SK-N-SH (cell line): ENCODE results near the gene CORO6. TPM values are rescaled to one million over a fixed set of nuclear protein-coding genes. Genes with fewer than 3 reads are reported as not detected.

Experiments
- CTCF ChIA-PET: fragments of 300-600, 350-600 bp; formaldehyde crosslinking; extraction: SDS; loops from one replicate; lab custom pipeline; 2021; lab: Yijun Ruan, JAX
- POLR2A ChIA-PET: fragments of 350-600 bp; sonication (Branson Sonifier 250); formaldehyde crosslinking; extraction: SDS; loops from one replicate; lab custom pipeline; 2020; ENCODE audit warnings: antibody characterized with exemption, inconsistent platforms; lab: Yijun Ruan, JAX
- DNase-seq: peaks from one replicate; pipeline ENCODE4 v3.0.0; 2012
- H2AFZ ChIP-seq: fragments of 200-600 bp; sonication (generic); 2 replicates; pipeline ENCODE4 v1.8.1; 2016; ENCODE audit warnings: antibody characterized with exemption, mild to moderate bottlenecking, low read depth
- H3F3A ChIP-seq: fragments of 200-600 bp; sonication (generic); replicated peaks from 2 replicates; pipeline ENCODE3; 2016; ENCODE audit warnings: antibody characterized with exemption, mild to moderate bottlenecking; ENCODE audit not compliant: insufficient read depth
- H3K27ac ChIP-seq, 2 experiments: fragments of 200-500 bp in 1 of 2; fragments of 200-600 bp in 1 of 2; sonication (Bioruptor generic) in 1 of 2; sonication (generic), shearing (Covaris generic) in 1 of 2; 2 replicates each; pipeline versions ENCODE4 v1.5.1 to v1.6.1; 2014 to 2016; ENCODE audit warnings: low read depth in 2 of 2, inconsistent platforms in 1 of 2, low read length in 1 of 2, mild to moderate bottlenecking in 1 of 2, mixed read lengths in 1 of 2
- H3K27me3 ChIP-seq: fragments of 200-600 bp; sonication (generic), shearing (Covaris generic); 2 replicates; pipeline ENCODE4 v1.6.1; 2016; ENCODE audit warnings: mixed run types; ENCODE audit not compliant: insufficient read depth
- H3K36me3 ChIP-seq, 2 experiments: fragments of 200-500 bp in 1 of 2; fragments of 200-600 bp in 1 of 2; sonication (Bioruptor generic) in 1 of 2; sonication (generic) in 1 of 2; replicated peaks in 1 of 2; 2 replicates each; pipeline versions ENCODE3 to v1.5.1; 2014 to 2016; ENCODE audit warnings: low read length in 1 of 2, mild to moderate bottlenecking in 1 of 2; ENCODE audit not compliant: insufficient read depth in 2 of 2, control insufficient read depth in 1 of 2
- H3K4me1 ChIP-seq, 2 experiments: fragments of 200-500 bp in 1 of 2; fragments of 200-600 bp in 1 of 2; sonication (Bioruptor generic) in 1 of 2; sonication (generic), shearing (Covaris generic) in 1 of 2; 2 replicates each; pipeline versions ENCODE4 v1.5.1 to v1.6.1; 2014 to 2016; ENCODE audit warnings: low read depth in 1 of 2, low read length in 1 of 2, mixed run types in 1 of 2; ENCODE audit not compliant: insufficient read depth in 2 of 2, control insufficient read depth in 1 of 2
- H3K4me2 ChIP-seq: fragments of 200-600 bp; sonication (generic), shearing (Covaris generic); 2 replicates; pipeline ENCODE4 v1.6.1; 2017; ENCODE audit warnings: mixed run types
- H3K4me3 ChIP-seq, 2 experiments: fragments of 200-500 bp in 1 of 2; fragments of 200-600 bp in 1 of 2; sonication (Bioruptor generic) in 1 of 2; sonication (generic), shearing (Covaris generic) in 1 of 2; 2 replicates each; pipeline versions ENCODE4 v1.5.1 to v1.8.1; 2014 to 2016; ENCODE audit warnings: low read depth in 2 of 2, inconsistent platforms in 1 of 2, low read length in 1 of 2, mild to moderate bottlenecking in 1 of 2, mixed read lengths in 1 of 2, moderate library complexity in 1 of 2
- H3K79me2 ChIP-seq: fragments of 200-600 bp; sonication (generic); 2 replicates; pipeline ENCODE4 v1.8.1; 2017; ENCODE audit warnings: mild to moderate bottlenecking; ENCODE audit not compliant: insufficient read depth
- H3K9ac ChIP-seq: fragments of 200-600 bp; sonication (generic); 2 replicates; pipeline ENCODE4 v1.6.1; 2017; ENCODE audit warnings: mixed run types
- H3K9me2 ChIP-seq: fragments of 200-600 bp; sonication (generic); 2 replicates; pipeline ENCODE4 v1.6.1; 2017; ENCODE audit warnings: mixed run types
- H3K9me3 ChIP-seq: fragments of 200-600 bp; sonication (generic); 2 replicates; pipeline ENCODE4 v1.6.1; 2017; ENCODE audit warnings: mixed run types, mild to moderate bottlenecking, moderate library complexity
- H4K20me1 ChIP-seq: fragments of 200-600 bp; sonication (generic); 2 replicates; pipeline ENCODE4 v1.6.1; 2017; ENCODE audit warnings: mild to moderate bottlenecking, mixed run types; ENCODE audit not compliant: insufficient read depth
- ELF1 ChIP-seq: IDR thresholded peaks from 2 replicates; pipeline ENCODE4 v1.4.0; 2012
- EP300 ChIP-seq, 2 experiments: IDR thresholded peaks; 2 replicates each; pipeline versions ENCODE4 v1.4.0 to v1.6.1; 2012; ENCODE audit warnings: borderline replicate concordance in 1 of 2, low read depth in 1 of 2, low read length in 1 of 2
- FOXJ3 ChIP-seq: sonication (generic); formaldehyde crosslinking; IDR thresholded peaks from 2 replicates; pipeline ENCODE4 v1.5.1; 2020; ENCODE audit warnings: mild to moderate bottlenecking, missing genetic modification reagents
- GATA2 ChIP-seq: sonication (generic); formaldehyde crosslinking; IDR thresholded peaks from 2 replicates; pipeline ENCODE4 v1.5.0; 2020; ENCODE audit warnings: mild to moderate bottlenecking, missing genetic modification reagents
- IRF3 ChIP-seq: fragments of 150-350 bp; IDR thresholded peaks from 2 replicates; pipeline ENCODE4 v1.6.1; 2016; ENCODE audit warnings: mild to moderate bottlenecking, low read depth, low read length
- NFIC ChIP-seq: IDR thresholded peaks from 2 replicates; pipeline ENCODE4 v1.4.0; 2012; ENCODE audit warnings: borderline replicate concordance
- NRF1 ChIP-seq: IDR thresholded peaks from 2 replicates; pipeline ENCODE4 v1.6.1; 2012; ENCODE audit warnings: low read depth, mild to moderate bottlenecking, low read length
- REST ChIP-seq: IDR thresholded peaks from 2 replicates; pipeline ENCODE4 v1.6.1; 2012; ENCODE audit warnings: mild to moderate bottlenecking, low read depth, low read length, moderate library complexity
- SIN3A ChIP-seq: IDR thresholded peaks from 2 replicates; pipeline ENCODE4 v1.6.1; 2012; ENCODE audit warnings: low read depth, mild to moderate bottlenecking, low read length, moderate library complexity, borderline replicate concordance
- TEAD4 ChIP-seq: IDR thresholded peaks from 2 replicates; pipeline ENCODE4 v1.4.0; 2012; ENCODE audit warnings: mild to moderate bottlenecking, borderline replicate concordance; ENCODE audit not compliant: insufficient read depth
- WGBS: methylation state at CpG from one replicate; pipeline ENCODE4 v1.1.6; 2017; ENCODE audit warnings: low lambda C conversion rate; 5-methylcytosine and 5-hydroxymethylcytosine counted together
- polyA plus RNA-seq, 3 experiments: library from polyadenylated mRNA; depleted of rRNA; stranded (reverse); fragments of >200 nt; gene quantifications; 2 replicates each; pipeline ENCODE4 v1.2.3, GENCODE V29; 2012
- TF ChIP-seq, protein P1 (sequence below): fragments of 150-350 bp; IDR thresholded peaks from 2 replicates; pipeline ENCODE4 v1.6.1; 2017; ENCODE audit warnings: antibody characterized with exemption, low read length, low read depth, borderline replicate concordance
- TF ChIP-seq, protein P2 (sequence below): IDR thresholded peaks from 2 replicates; pipeline ENCODE4 v1.4.0; 2012; ENCODE audit warnings: low read depth

Gene CORO6
- polyA plus RNA-seq, 1 of the 3 experiments (the other 2 are of a cell fraction) = 18.4 TPM

DNA sequence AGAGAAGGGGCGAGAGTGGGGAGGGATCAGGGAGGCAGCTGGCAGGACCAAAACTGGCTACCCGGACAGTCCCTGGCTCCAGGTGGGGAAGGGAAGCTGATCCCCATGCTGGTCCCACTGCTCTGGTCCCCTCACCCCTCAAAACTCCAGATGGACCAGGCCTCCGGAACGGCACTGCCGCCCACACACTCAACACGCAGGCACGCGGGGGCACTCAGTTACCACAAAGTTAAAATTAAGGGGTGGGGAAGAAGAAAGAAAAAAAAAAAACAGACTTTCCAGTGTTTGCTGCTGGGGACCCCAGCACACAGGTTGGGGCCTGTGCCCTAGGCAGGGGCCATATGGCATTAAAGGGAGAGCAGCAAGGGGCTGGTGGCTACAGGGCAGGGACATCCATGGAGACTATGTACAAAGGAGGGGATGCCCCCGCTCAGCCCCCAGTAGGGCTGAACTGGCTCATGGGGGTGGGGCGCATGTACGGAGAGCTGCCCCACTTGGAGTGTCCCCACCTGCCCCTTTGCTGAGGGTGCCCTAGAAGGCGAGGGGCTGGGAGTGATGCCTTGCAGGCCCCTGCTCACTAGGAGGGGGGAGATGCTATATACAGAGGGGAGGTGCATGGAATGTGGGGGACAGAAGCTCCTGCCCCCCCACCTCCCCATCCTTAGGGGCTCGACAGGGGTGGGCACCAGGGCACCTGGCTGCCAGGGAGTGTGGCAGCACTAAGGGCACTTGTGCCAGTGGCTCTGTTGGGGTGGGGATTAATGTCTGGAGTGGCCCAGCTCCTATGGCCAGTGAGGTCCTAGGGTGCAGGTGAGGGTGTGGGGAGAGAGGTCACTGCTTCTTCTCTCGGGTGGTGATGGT, 48.6 kb downstream of the CORO6 start:
- H3K9me3 ChIP-seq = no peaks in the 10 kb centered on the region
- no peaks in the 10 kb centered on the region for H3K27me3 ChIP-seq
- DNase-seq = no peak
- H3K4me2 ChIP-seq = no peak overlapping the region
- peaks cover 4 to 61% of the 10 kb centered on the region in 2 experiments for H3K36me3 ChIP-seq
- peaks cover 4% of the 10 kb centered on the region; the same call in 1 of the 2 replicates for H3K79me2 ChIP-seq
- 0 out of 2 replicates have a peak, but pooled peaks cover 4% of the 10 kb centered on the region for H4K20me1 ChIP-seq
- no peak overlapping the region for H3K27ac ChIP-seq
- H3K9me2 ChIP-seq = no peaks in the 10 kb centered on the region
- H3F3A ChIP-seq = no peaks in the 10 kb centered on the region
- H3K4me3 ChIP-seq = no peak overlapping the region
- POLR2A ChIA-PET = interaction anchor here (0.9 to 1.3 kb wide), 2 partner anchors 14 to 18 kb away, joined by 3 read pairs; no protein-coding TSS in a partner anchor
- TF ChIP-seq GATA2 = no peak
- TF ChIP-seq NFIC = no peak
- no peak overlapping the region for H3K9ac ChIP-seq
- H2AFZ ChIP-seq = no peak overlapping the region
- H3K4me1 ChIP-seq = peaks cover 8 to 19% of the 10 kb centered on the region in 2 experiments; a peak in 1 of 4 replicates
- 94% methylated on average over 11 of the region's 14 CpGs for WGBS
- CTCF ChIA-PET = interaction anchor here (0.5 to 11.6 kb wide), 17 partner anchors 9 to 1431 kb away, joined by 3 to 166 read pairs (median 7); partner anchors contain the start of genes ANKRD13B, CORO6, GIT1 and SSH2

GRCh38 chr17:29573558-29573869, 49.2 kb downstream of the CORO6 start:
- Histone ChIP-seq H4K20me1 (0 out of 2 replicates have a peak, but pooled peaks cover 4% of the 10 kb centered on the region), H3K9me3 (no peaks in the 10 kb centered on the region), H3K4me3 (no peak overlapping the region), H3K4me1 (peaks cover 8 to 21% of the 10 kb centered on the region in 2 experiments; a peak in 1 of 4 replicates), H3F3A (no peaks in the 10 kb centered on the region), H3K79me2 (peaks cover 6% of the 10 kb centered on the region; the same call in 1 of the 2 replicates), H3K36me3 (peaks cover 4 to 55% of the 10 kb centered on the region in 2 experiments), H3K9me2 (no peaks in the 10 kb centered on the region), H3K9ac (no peak overlapping the region), H3K27ac (no peak overlapping the region; a peak in 1 of 4 replicates), H3K4me2 (no peak overlapping the region), H2AFZ (no peak overlapping the region), H3K27me3 (no peaks in the 10 kb centered on the region)
- CTCF ChIA-PET = interaction anchor here (0.8 to 11.6 kb wide), 29 partner anchors 10 to 520 kb away, joined by 3 to 166 read pairs (median 5); partner anchors contain the start of genes ANKRD13B, CORO6, GIT1 and SSH2
- POLR2A ChIA-PET = interaction anchor here (1.3 kb wide), 1 partner anchor 15 kb away, joined by 3 read pairs; no protein-coding TSS in a partner anchor
- TF ChIP-seq, protein P1, sequence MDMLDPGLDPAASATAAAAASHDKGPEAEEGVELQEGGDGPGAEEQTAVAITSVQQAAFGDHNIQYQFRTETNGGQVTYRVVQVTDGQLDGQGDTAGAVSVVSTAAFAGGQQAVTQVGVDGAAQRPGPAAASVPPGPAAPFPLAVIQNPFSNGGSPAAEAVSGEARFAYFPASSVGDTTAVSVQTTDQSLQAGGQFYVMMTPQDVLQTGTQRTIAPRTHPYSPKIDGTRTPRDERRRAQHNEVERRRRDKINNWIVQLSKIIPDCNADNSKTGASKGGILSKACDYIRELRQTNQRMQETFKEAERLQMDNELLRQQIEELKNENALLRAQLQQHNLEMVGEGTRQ = no peak
- TF ChIP-seq EP300 (IDR thresholded peaks at IDR 0.05; ENCODE audit: borderline replicate concordance in 1 of 2, low read depth in 1 of 2, low read length in 1 of 2) (no peak), ELF1 (no peak), SIN3A (no peak), REST (no peak), GATA2 (no peak), TEAD4 (no peak), FOXJ3 (CRISPR knock-in tag) (no peak), NRF1 (no peak), NFIC (no peak), IRF3 (no peak)
- TF ChIP-seq, protein P2, sequence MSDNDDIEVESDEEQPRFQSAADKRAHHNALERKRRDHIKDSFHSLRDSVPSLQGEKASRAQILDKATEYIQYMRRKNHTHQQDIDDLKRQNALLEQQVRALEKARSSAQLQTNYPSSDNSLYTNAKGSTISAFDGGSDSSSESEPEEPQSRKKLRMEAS = no peak
- no peak for DNase-seq
- WGBS = 94% methylated on average over 6 of the region's 6 CpGs
